K562 (cell line): Measurements from ENCODE around the gene ZNF723. TPM values are rescaled to one million over a fixed set of nuclear protein-coding genes. Genes with fewer than 3 reads are reported as not detected.

Experiments used
- ATAC-seq: fragments of 200-7000 bp; cut with Tn5 transposase; 3 replicates; pipeline ENCODE4 v1.9.1; 2020; ENCODE audit warnings: moderate library complexity
- BruUV-seq: library from RNA; stranded (reverse); fragments of 400-500 nt; replicated peaks from 2 replicates; lab custom pipeline; 2021; lab: Mats Ljungman, UMichigan
- CTCF ChIA-PET: fragments of 300-600 bp; formaldehyde crosslinking; extraction: SDS; loops from one replicate; lab custom pipeline; 2021; ENCODE audit warnings: low intra/inter-chr PET ratio; lab: Yijun Ruan, JAX
- POLR2A ChIA-PET: fragments of 300-600, 350-650 bp; sonication (Branson Sonifier 250); formaldehyde crosslinking; extraction: SDS; loops from one replicate; lab custom pipeline; 2021; ENCODE audit warnings: antibody characterized with exemption, inconsistent platforms; lab: Yijun Ruan, JAX
- DNase-seq, 4 experiments: peaks; one replicate each; pipeline versions ENCODE4 v3.0.0 to v3.0.0-alpha.2; 2011 to 2018; ENCODE audit warnings: low spot score in 3 of 4, mixed read lengths in 3 of 4; ENCODE audit errors: extremely low read depth in 1 of 4
- FAIRE-seq: peaks from 2 replicates; lab custom pipeline; 2011; peaks lifted over from hg19 to GRCh38; lab: Jason Lieb, UNC
- H2AFZ ChIP-seq: 2 replicates; pipeline ENCODE4 v1.6.0; 2011; ENCODE audit warnings: low read depth, low read length, control low read depth, inconsistent platforms
- H3K27ac ChIP-seq: fragments of 200-600 bp; 3 replicates; pipeline ENCODE4 v1.8.0; 2011; ENCODE audit warnings: low read depth, mild to moderate bottlenecking, control low read depth, inconsistent platforms, low read length, moderate library complexity, mixed read lengths; ENCODE audit errors: extremely low read depth
- H3K27me3 ChIP-seq, 2 experiments: fragments of 300-600 bp in 1 of 2; 2 replicates in 1 of 2; 3 replicates in 1 of 2; pipeline versions ENCODE4 v1.6.0 to v1.8.0; 2011; ENCODE audit warnings: inconsistent platforms in 2 of 2, low read length in 2 of 2, mild to moderate bottlenecking in 1 of 2, mixed read lengths in 1 of 2, moderate library complexity in 1 of 2; ENCODE audit not compliant: control insufficient read depth in 2 of 2, insufficient read depth in 2 of 2
- H3K36me3 ChIP-seq: fragments of 300-600 bp; 3 replicates; pipeline ENCODE4 v1.8.0; 2011; ENCODE audit warnings: mild to moderate bottlenecking, low read length, inconsistent platforms; ENCODE audit not compliant: control insufficient read depth, insufficient read depth
- H3K4me1 ChIP-seq, 2 experiments: fragments of 200-600 bp in 1 of 2; replicated peaks in 1 of 2; 2 replicates in 1 of 2; 3 replicates in 1 of 2; pipeline versions ENCODE4 v1.5.1 to v1.8.0; 2011; ENCODE audit warnings: inconsistent platforms in 2 of 2, low read length in 2 of 2, mild to moderate bottlenecking in 1 of 2, mixed read lengths in 1 of 2, moderate library complexity in 1 of 2; ENCODE audit not compliant: control insufficient read depth in 2 of 2, insufficient read depth in 2 of 2
- H3K4me2 ChIP-seq: 2 replicates; pipeline ENCODE4 v1.6.1; 2011; ENCODE audit warnings: low read length, control low read depth, inconsistent platforms, mixed read lengths; ENCODE audit not compliant: insufficient read depth
- H3K4me3 ChIP-seq: fragments of 200-600 bp; sonication (generic), shearing (Covaris generic); 2 replicates; pipeline ENCODE4 v1.5.1; 2016; ENCODE audit warnings: control low read depth, inconsistent platforms
- H3K79me2 ChIP-seq: fragments of 200-600 bp; 3 replicates; pipeline ENCODE4 v1.8.0; 2011; ENCODE audit warnings: low read length, inconsistent platforms; ENCODE audit not compliant: control insufficient read depth, insufficient read depth
- H3K9ac ChIP-seq, 2 experiments: 2 replicates each; pipeline versions ENCODE4 v1.6.0 to v1.6.1; 2011; ENCODE audit warnings: low read depth in 2 of 2, low read length in 2 of 2, control low read depth in 1 of 2, inconsistent platforms in 1 of 2, mild to moderate bottlenecking in 1 of 2, mixed read lengths in 1 of 2; ENCODE audit not compliant: insufficient read depth in 1 of 2
- H3K9me1 ChIP-seq: one replicate; pipeline ENCODE4 v1.6.0; 2011; ENCODE audit warnings: inconsistent platforms, mild to moderate bottlenecking, low read length, moderate library complexity; ENCODE audit not compliant: control insufficient read depth, insufficient read depth
- H3K9me3 ChIP-seq: replicated peaks from 2 replicates; pipeline ENCODE4 v1.5.1; 2011; ENCODE audit warnings: low read depth, low read length, inconsistent platforms; ENCODE audit not compliant: control insufficient read depth, insufficient read depth
- H4K20me1 ChIP-seq: replicated peaks from 2 replicates; pipeline ENCODE4 v1.6.1; 2011; ENCODE audit warnings: low read length, inconsistent platforms, mixed read lengths; ENCODE audit not compliant: control insufficient read depth, insufficient read depth
- ASH1L ChIP-seq: fragments of 450-650 bp; IDR thresholded peaks from 2 replicates; pipeline ENCODE4 v1.6.1; 2018; ENCODE audit warnings: borderline replicate concordance, mild to moderate bottlenecking, low read depth; ENCODE audit not compliant: partially characterized antibody
- CBX5 ChIP-seq: IDR thresholded peaks from 2 replicates; pipeline ENCODE4 v1.6.1; 2014; ENCODE audit warnings: low read depth, borderline replicate concordance
- GABPB1 ChIP-seq: sonication (generic); formaldehyde crosslinking; IDR thresholded peaks from 2 replicates; pipeline ENCODE4 v1.8.0; 2022; ENCODE audit warnings: mild to moderate bottlenecking, missing genetic modification reagents
- HDAC1 ChIP-seq, 2 experiments: fragments of 450-650 bp; IDR thresholded peaks; 2 replicates each; pipeline ENCODE4 v1.6.1; 2016 to 2017; ENCODE audit warnings: inconsistent platforms in 1 of 2, mild to moderate bottlenecking in 1 of 2, moderate library complexity in 1 of 2
- HDAC2 ChIP-seq: fragments of 450-650 bp; IDR thresholded peaks from 2 replicates; pipeline ENCODE4 v1.6.1; 2016; ENCODE audit warnings: mild to moderate bottlenecking
- KDM4B ChIP-seq, 2 experiments: fragments of 450-650 bp in 1 of 2; sonication (generic) in 1 of 2; IDR thresholded peaks; 2 replicates each; pipeline ENCODE4 v1.6.1; 2016 to 2017; ENCODE audit warnings: borderline replicate concordance in 2 of 2, antibody characterized with exemption in 1 of 2, low read depth in 1 of 2, mild to moderate bottlenecking in 1 of 2
- MEIS2 ChIP-seq: fragments of 450-650 bp; IDR thresholded peaks from 2 replicates; pipeline ENCODE4 v1.6.1; 2014; ENCODE audit warnings: mild to moderate bottlenecking; ENCODE audit not compliant: partially characterized antibody
- MYNN ChIP-seq, 2 experiments: sonication (generic); formaldehyde crosslinking in 1 of 2; IDR thresholded peaks; 2 replicates each; pipeline versions ENCODE4 v1.5.0 to v1.6.1; 2016 to 2020; ENCODE audit warnings: antibody characterized with exemption in 1 of 2, missing genetic modification reagents in 1 of 2
- NFYB ChIP-seq: IDR thresholded peaks from 2 replicates; pipeline ENCODE4 v1.6.1; 2011; ENCODE audit warnings: mild to moderate bottlenecking, moderate library complexity; ENCODE audit not compliant: insufficient read length; ENCODE audit errors: extremely low read depth
- POLR2G ChIP-seq: fragments of 200-400 bp; formaldehyde crosslinking; IDR thresholded peaks from 2 replicates; pipeline ENCODE4 v1.6.1; 2017; ENCODE audit warnings: low read depth, mild to moderate bottlenecking, antibody characterized with exemption, low read length, moderate library complexity
- RBM22 ChIP-seq: fragments of 200-400 bp; formaldehyde crosslinking; IDR thresholded peaks from 2 replicates; pipeline ENCODE4 v1.6.1; 2018; ENCODE audit warnings: low read length, low read depth; ENCODE audit not compliant: poor library complexity, severe bottlenecking
- ZFX ChIP-seq: sonication (generic); formaldehyde crosslinking; IDR thresholded peaks from 2 replicates; pipeline ENCODE4 v1.8.0; 2022; ENCODE audit warnings: mild to moderate bottlenecking, missing genetic modification reagents, moderate library complexity
- ZHX1 ChIP-seq: fragments of 150-350 bp; conservative IDR thresholded peaks from 2 replicates; pipeline ENCODE4 v1.6.1; 2014; ENCODE audit warnings: low read length
- ZNF316 ChIP-seq: fragments of 450-650 bp; IDR thresholded peaks from 2 replicates; pipeline ENCODE4 v1.6.1; 2016
- ZNF324 ChIP-seq: fragments of 250-450 bp; sonication (Bioruptor Pico); IDR thresholded peaks from 2 replicates; pipeline ENCODE4 v1.4.0; 2020; ENCODE audit warnings: mild to moderate bottlenecking
- WGBS: fragments of 100-300 bp; shearing (Covaris generic); methylation state at CpG from one replicate; pipeline ENCODE4 v1.1.6; 2016; ENCODE audit warnings: low coverage, mixed read lengths; ENCODE audit not compliant: insufficient coverage; ENCODE audit errors: missing lambda C conversion rate; 5-methylcytosine and 5-hydroxymethylcytosine counted together
- in situ Hi-C: fragments of 300-500 bp; cut with MboI; formaldehyde crosslinking; loops from 4 replicates; pipeline ENCODE4 v1.15.0; 2018; ENCODE audit warnings: inconsistent platforms, mixed read lengths
- intact Hi-C: fragments of 100-400 bp; cut with micrococcal nuclease; formaldehyde crosslinking; loops from 2 replicates; pipeline ENCODE4 v1.14.2; 2022
- polyA plus RNA-seq, 8 experiments: library from polyadenylated mRNA; depleted of rRNA in 4 of 8; stranded (reverse) in 5 of 8; unstranded in 3 of 8; fragments of >200 nt; fragmentation: Nextera tagmentation in 2 of 8; fragmentation: Illumina TruSeq in 1 of 8; extraction: Ambion mirVana in 2 of 8; extraction: Trizol in 1 of 8; gene quantifications; 2 replicates each; pipeline versions ENCODE4 v1.2.1 to v1.2.3, GENCODE V29; 2011 to 2014; ENCODE audit warnings: inconsistent platforms in 1 of 8, missing spikeins in 1 of 8
- total RNA-seq, 7 experiments: library from RNA; depleted of rRNA in 6 of 7; stranded (reverse); fragments of >200 nt in 6 of 7; fragmentation: Illumina TruSeq in 2 of 7; extraction: Trizol in 2 of 7; gene quantifications; 2 replicates each; pipeline versions ENCODE4 v1.2.1 to v1.2.3, GENCODE V29; 2011 to 2021; ENCODE audit warnings: low replicate concordance in 1 of 7

ZNF723 gene
- total and polyA plus RNA-seq, 9 of the 15 experiments (the other 6 are each of a cell fraction or from before 2014, with no cell fraction given), result 0.07 to 0.18 (median 0.11) TPM; not detected in 6

- FAIRE-seq, result no peak
Measured at GRCh38 chr19:22807061-22807835, 24.8 kb upstream of the ZNF723 start.

More at GRCh38 chr19:22807061-22807835, 24.8 kb upstream of the ZNF723 start:
- Histone ChIP-seq H3K4me1 (no peaks in the 10 kb centered on the region), H3K4me2 (no peak overlapping the region), H3K36me3 (no peaks in the 10 kb centered on the region), H4K20me1 (no peaks in the 10 kb centered on the region), H3K9me1 (no peaks in the 10 kb centered on the region), H3K79me2 (no peaks in the 10 kb centered on the region), H3K9ac (no peak overlapping the region), H3K27ac (no peak overlapping the region), H3K4me3 (no peak overlapping the region), H3K27me3 (no peaks in the 10 kb centered on the region), H2AFZ (no peak overlapping the region), H3K9me3 (no peaks in the 10 kb centered on the region)
- BruUV-seq, result no TSS peak
- CTCF ChIA-PET, result no interaction called here
- POLR2A ChIA-PET, result no interaction called here
- DNase-seq, result no peak
- in situ Hi-C loops, result no loop called here
- TF ChIP-seq MYNN (IDR thresholded peaks at IDR 0.05), result no peak
- no peak for TF ChIP-seq MYNN (CRISPR knock-in tag; IDR thresholded peaks at IDR 0.05)
- no peak for TF ChIP-seq HDAC2
- no peak for TF ChIP-seq POLR2G
- TF ChIP-seq ASH1L, result no peak
- no peak for TF ChIP-seq HDAC1 (IDR thresholded peaks at IDR 0.05)
- TF ChIP-seq RBM22, result no peak
- TF ChIP-seq NFYB, result no peak
- no peak for TF ChIP-seq ZNF324
- no peak for TF ChIP-seq KDM4B (IDR thresholded peaks at IDR 0.05; ENCODE audit: borderline replicate concordance in 2 of 2, low read depth in 1 of 2)
- no peak for TF ChIP-seq ZHX1
- no peak for TF ChIP-seq ZFX (CRISPR knock-in tag)
- TF ChIP-seq GABPB1 (CRISPR knock-in tag), result no peak
- TF ChIP-seq CBX5, result no peak
- no peak for TF ChIP-seq MEIS2
- TF ChIP-seq ZNF316, result no peak
- WGBS, result 7% methylated on average over 31 of the region's 72 CpGs
- intact Hi-C loops, result no loop called here
- ATAC-seq, result no peak
